GM12892 (cell line): ENCODE data around the gene PRR22.

Source experiments
- POLR2A ChIP-seq: IDR thresholded peaks from 2 replicates; pipeline ENCODE4 v1.6.1; 2011; ENCODE audit warnings: low read depth, low read length, control low read depth
- POLR2AphosphoS5 ChIP-seq: IDR thresholded peaks from 2 replicates; pipeline ENCODE4 v1.6.1; 2011; ENCODE audit warnings: low read depth, low read length, control low read depth

DNA sequence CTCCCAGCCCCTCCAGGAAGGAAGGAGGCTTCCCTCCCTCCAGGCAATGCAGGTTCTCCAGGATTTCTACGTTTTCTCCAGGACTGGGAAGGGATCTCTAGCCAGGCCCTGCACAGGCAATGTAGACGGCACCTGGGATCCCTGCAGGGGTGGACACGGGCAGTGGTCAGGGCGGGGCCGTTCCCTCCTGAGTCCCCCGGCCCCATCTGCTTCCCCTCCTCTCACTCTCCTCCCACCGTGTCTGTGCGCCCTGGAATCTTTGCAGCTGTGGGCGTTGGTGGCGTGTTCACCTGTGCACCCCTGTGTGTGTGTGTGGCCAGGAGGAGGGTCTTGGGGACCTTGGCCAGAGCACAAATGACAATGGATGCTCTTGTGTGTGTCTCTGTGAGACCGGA is 30.3 kb upstream of the PRR22 start:
- TF ChIP-seq POLR2A (no peak), POLR2AphosphoS5 (no peak)
